KMS-11 (cell line): ENCODE results near the gene NUCB2.
"Not testable (repeated sequence)": the region's sequence is repeated elsewhere in the genome, so short reads cannot be mapped to it uniquely, and the experiment has no call there.

Source experiments
- H2AFZ ChIP-seq: fragments of 200-600 bp; sonication (generic); 2 replicates; pipeline ENCODE4 v1.6.1; 2016; ENCODE audit warnings: antibody characterized with exemption, mixed run types, low read depth
- H3K27ac ChIP-seq: fragments of 200-600 bp; sonication (generic); 2 replicates; pipeline ENCODE4 v1.6.1; 2016; ENCODE audit warnings: mild to moderate bottlenecking, mixed run types
- H3K27me3 ChIP-seq: fragments of 200-600 bp; sonication (generic); 2 replicates; pipeline ENCODE4 v1.6.1; 2017; ENCODE audit warnings: mild to moderate bottlenecking, low read depth, mixed run types, moderate library complexity; ENCODE audit not compliant: insufficient read depth
- H3K36me3 ChIP-seq: fragments of 200-600 bp; sonication (generic); 2 replicates; pipeline ENCODE4 v1.6.1; 2017; ENCODE audit warnings: mild to moderate bottlenecking, mixed run types; ENCODE audit not compliant: insufficient read depth
- H3K4me1 ChIP-seq: fragments of 200-600 bp; sonication (generic); 2 replicates; pipeline ENCODE4 v1.6.1; 2016; ENCODE audit warnings: mild to moderate bottlenecking, low read depth, mixed run types; ENCODE audit not compliant: poor library complexity, severe bottlenecking
- H3K4me2 ChIP-seq: fragments of 200-600 bp; sonication (generic); 2 replicates; pipeline ENCODE4 v1.7.0; 2016; ENCODE audit warnings: mild to moderate bottlenecking, mixed run types
- H3K4me3 ChIP-seq: fragments of 200-600 bp; sonication (generic); IDR thresholded peaks from 2 replicates; pipeline ENCODE4 v1.6.1; 2017; ENCODE audit warnings: low read depth, low read length, mixed read lengths; ENCODE audit not compliant: insufficient read depth
- H3K79me2 ChIP-seq: fragments of 200-600 bp; sonication (generic); 2 replicates; pipeline ENCODE4 v1.6.1; 2016; ENCODE audit warnings: low read depth, mixed run types; ENCODE audit not compliant: insufficient read depth
- H3K9ac ChIP-seq: fragments of 200-600 bp; sonication (generic); 2 replicates; pipeline ENCODE4 v1.6.1; 2016; ENCODE audit warnings: mild to moderate bottlenecking, mixed run types
- H4K20me1 ChIP-seq: fragments of 200-600 bp; sonication (generic); 2 replicates; pipeline ENCODE4 v1.6.1; 2016; ENCODE audit warnings: mild to moderate bottlenecking, mixed run types; ENCODE audit not compliant: insufficient read depth
- TF ChIP-seq, protein P1 (sequence below): fragments of 200-600 bp; sonication (generic); conservative IDR thresholded peaks from 2 replicates; pipeline ENCODE4 v1.6.1; 2017; ENCODE audit warnings: low read depth, mild to moderate bottlenecking, antibody characterized with exemption, low read length, moderate library complexity, mixed read lengths

NUCB2 gene

DNA sequence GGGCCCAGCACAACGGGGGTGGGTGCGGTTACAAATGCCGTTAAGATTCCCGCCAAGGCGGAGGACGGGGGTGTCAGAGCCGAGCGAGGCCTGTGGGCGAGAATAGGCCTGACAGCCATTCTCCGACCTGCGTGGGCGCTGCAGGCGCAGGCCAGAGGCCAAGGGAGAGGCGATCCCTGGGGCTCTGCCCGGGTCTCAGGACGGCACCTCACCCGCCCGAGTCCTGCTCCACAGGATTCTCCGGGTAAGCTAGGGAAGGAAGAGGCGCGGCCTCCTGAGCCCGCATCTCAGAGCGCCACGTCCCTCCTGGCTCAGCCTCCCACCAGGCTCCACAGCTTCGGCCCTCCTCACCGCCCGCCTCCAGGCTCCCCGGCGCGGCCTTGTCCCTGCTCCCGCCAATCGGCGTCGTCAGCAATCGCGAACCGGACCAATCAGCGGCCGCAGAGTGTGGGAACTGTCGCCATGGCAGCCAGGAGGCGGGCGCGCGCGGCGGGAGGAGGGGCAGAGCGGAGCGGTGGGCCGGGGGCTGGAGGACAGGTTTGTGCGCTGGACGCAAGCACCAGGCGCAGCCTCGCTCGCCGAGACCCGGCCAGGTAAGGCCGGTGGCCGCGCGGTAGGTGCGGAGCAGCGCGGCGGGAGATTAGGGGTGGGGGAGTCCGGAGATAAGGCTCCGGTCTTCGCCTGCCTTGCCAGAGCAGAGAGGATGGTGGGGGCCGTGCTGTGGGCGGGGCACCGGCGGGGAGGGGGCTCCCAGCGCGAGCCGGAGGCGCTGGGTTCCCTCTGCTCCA, at the start of gene NUCB2:
NUCB2 (plus strand) TSS at position 504 of the 788 bp plus-strand sequence. CDS start 18,585 bp downstream, outside the sequence.
- TF ChIP-seq, protein P1, sequence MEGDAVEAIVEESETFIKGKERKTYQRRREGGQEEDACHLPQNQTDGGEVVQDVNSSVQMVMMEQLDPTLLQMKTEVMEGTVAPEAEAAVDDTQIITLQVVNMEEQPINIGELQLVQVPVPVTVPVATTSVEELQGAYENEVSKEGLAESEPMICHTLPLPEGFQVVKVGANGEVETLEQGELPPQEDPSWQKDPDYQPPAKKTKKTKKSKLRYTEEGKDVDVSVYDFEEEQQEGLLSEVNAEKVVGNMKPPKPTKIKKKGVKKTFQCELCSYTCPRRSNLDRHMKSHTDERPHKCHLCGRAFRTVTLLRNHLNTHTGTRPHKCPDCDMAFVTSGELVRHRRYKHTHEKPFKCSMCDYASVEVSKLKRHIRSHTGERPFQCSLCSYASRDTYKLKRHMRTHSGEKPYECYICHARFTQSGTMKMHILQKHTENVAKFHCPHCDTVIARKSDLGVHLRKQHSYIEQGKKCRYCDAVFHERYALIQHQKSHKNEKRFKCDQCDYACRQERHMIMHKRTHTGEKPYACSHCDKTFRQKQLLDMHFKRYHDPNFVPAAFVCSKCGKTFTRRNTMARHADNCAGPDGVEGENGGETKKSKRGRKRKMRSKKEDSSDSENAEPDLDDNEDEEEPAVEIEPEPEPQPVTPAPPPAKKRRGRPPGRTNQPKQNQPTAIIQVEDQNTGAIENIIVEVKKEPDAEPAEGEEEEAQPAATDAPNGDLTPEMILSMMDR: no peak
- Histone ChIP-seq H3K36me3 (no peaks in the 10 kb centered on the region), H3K4me3 (no peak within 1 kb of the TSS), H3K27me3 (no peaks in the 10 kb centered on the region), H3K9ac (peak within 1 kb of the TSS; percentile 73), H2AFZ (peak within 1 kb of the TSS; percentile 72), H4K20me1 (no peaks in the 10 kb centered on the region), H3K79me2 (no peaks in the 10 kb centered on the region), H3K4me2 (peak within 1 kb of the TSS; percentile 80), H3K4me1 (peaks cover 30% of the 10 kb centered on the region), H3K27ac (peak within 1 kb of the TSS; percentile 30)

DNA sequence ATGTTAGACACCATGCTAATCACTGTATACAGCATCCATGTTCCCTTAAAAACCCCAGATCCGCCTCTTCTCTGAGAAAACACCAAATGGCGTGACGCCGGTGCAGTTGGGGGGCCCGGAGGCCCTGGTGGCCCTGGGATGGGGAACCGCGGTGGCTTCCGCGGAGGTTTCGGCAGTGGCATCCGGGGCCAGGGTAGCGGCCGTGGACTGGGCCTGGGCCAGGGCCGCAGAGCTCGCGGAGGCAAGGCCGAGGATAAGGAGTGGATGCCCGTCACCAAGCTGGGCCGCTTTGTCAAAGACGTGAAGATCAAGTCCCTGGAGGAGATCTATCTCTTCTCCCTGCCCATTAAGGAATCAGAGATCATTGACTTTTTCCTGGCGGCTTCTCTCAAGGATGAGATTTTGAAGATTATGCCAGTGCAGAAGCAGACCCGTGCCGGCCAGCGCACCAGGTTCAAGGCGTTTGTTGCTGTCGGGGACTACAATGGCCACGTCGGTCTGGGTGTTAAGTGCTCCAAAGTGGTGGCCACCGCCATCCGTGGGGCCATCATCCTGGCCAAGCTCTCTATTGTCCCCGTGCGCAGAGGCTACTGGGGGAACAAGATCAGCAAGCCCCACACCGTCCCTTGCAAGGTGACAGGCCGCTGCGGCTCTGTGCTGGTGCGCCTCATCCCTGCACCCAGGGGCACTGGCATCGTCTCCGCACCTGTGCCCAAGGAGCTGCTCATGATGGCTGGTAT, 48.2 kb upstream of the NUCB2 start:
- H3K9ac ChIP-seq, H3K4me3 ChIP-seq, H3K36me3 ChIP-seq, H4K20me1 ChIP-seq, H3K79me2 ChIP-seq, H3K4me2 ChIP-seq, H2AFZ ChIP-seq, H3K27ac ChIP-seq: not testable (repeated sequence)
- Histone ChIP-seq H3K27me3 (peaks cover 16% of the 10 kb centered on the region), H3K4me1 (peaks cover 29% of the 10 kb centered on the region)

GRCh38 chr11:17229481-17230152, 46.9 kb upstream of the NUCB2 start:
- Histone ChIP-seq H4K20me1 (no peaks in the 10 kb centered on the region), H3K27ac (no peak overlapping the region), H3K79me2 (no peaks in the 10 kb centered on the region), H3K4me2 (peak overlapping the region; percentile 55), H3K36me3 (no peaks in the 10 kb centered on the region), H2AFZ (no peak overlapping the region), H3K4me1 (peaks cover 29% of the 10 kb centered on the region), H3K9ac (no peak overlapping the region), H3K4me3 (no peak overlapping the region), H3K27me3 (peaks cover 16% of the 10 kb centered on the region)
- TF ChIP-seq, protein P1: no peak

DNA sequence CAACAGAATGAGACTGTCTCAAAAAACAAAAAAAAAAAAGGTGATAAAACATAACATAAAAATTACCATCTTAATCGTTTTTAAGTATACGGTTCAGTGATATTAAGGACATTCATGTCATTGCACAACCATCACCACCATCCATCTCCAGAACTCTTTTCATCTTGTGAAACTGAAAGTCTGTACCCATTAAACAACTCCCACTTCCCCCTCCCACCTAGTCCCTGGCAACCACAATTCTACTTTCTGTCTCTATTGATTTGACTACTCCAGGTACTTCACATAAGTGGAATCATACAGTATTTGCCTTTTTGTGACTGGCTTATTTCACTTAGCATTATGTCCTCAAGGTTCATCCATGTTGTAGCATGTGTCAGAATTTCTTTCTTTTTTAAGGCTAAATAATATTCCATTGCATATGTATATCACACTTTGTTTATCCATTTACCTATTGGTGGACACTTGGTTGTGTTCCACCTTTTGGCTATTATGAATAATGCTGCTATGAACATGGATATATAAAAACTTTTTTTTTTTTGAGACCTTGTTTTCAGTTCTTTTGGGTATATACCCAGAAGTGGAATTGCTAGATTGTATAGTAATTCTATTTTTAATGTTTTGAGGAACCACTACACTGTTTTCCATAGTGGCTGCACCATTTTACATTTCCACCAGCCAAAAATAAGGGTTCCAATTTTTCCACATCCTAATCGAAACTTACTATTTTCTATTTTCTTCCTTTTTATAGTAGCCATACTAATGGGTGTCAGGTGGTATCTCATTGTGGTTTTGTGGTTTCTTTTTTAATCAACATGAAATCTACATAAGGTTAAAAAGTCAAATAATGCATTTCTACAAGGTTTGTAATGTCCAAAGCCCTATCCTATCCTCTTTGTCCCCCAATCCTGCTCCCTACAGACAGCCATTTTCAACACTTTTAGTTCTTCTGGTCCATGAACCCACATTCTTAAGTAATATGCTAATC, 45.4 kb upstream of the NUCB2 start:
- no peak overlapping the region for H3K27ac ChIP-seq
- no peaks in the 10 kb centered on the region for H3K79me2 ChIP-seq
- H3K9ac ChIP-seq: no peak overlapping the region
- peaks cover 29% of the 10 kb centered on the region for H3K4me1 ChIP-seq
- no peak overlapping the region for H3K4me3 ChIP-seq
- peaks cover 16% of the 10 kb centered on the region for H3K27me3 ChIP-seq
- no peaks in the 10 kb centered on the region for H4K20me1 ChIP-seq
- TF ChIP-seq, protein P1: no peak
- peak overlapping the region; percentile 55 for H3K4me2 ChIP-seq
- H3K36me3 ChIP-seq: no peaks in the 10 kb centered on the region
- no peak overlapping the region for H2AFZ ChIP-seq
